Measurements from ENCODE around the gene PRKAG2.

PRKAG2 gene

DNA sequence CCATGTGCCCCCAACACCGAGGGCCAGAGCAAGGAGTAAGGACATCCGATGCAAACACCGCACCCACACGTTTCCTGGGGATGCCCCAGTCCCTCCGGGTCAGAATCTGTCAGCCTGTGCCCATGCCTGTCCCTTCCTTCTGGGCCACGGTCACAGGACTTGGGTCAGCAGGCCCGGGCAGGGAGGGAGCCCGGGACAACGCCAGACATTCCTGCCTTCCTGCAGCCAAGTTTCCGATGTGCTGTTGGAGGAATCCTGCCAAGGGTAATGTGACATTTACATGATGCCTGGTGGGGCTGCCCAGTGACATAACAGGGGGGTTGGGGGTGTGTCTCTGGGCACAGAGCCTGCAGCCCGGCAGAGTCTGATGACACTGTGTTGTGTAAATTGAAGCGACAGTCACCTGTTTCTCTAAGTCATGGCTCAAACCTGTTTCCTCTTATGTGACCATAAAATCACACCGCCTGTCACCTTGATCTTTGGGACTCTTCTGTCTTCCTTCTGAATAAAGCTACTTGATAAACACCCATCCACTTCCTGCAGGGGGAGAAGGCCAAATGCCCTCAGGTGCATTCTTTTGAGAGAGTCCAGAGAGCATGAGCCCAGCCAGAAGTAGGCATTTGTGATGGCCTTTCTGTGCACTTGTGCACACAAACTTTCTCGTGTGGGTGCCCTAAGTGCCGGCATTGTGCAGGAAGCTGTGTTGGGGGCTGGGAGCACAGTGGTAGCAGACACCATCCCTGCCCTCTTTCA is 181.9 kb downstream of the PRKAG2 start:
- H3K9ac ChIP-seq (ENCODE audit: low read length) = no peak overlapping the region
- H4K20me1 ChIP-seq (ENCODE audit: low read depth, low read length) = no peaks in the 10 kb centered on the region
- no peaks in the 10 kb centered on the region for H3K9me3 ChIP-seq (ENCODE audit: insufficient read depth, low read length)
- H3K27me3 ChIP-seq (ENCODE audit: low read length) = no peaks in the 10 kb centered on the region
- H3K27ac ChIP-seq (ENCODE audit: low read depth, low read length) = no peak overlapping the region
- no peak for TF ChIP-seq EZH2phosphoT487 (conservative IDR thresholded peaks at IDR 0.05; ENCODE audit: low read length)
- TF ChIP-seq, protein P1, sequence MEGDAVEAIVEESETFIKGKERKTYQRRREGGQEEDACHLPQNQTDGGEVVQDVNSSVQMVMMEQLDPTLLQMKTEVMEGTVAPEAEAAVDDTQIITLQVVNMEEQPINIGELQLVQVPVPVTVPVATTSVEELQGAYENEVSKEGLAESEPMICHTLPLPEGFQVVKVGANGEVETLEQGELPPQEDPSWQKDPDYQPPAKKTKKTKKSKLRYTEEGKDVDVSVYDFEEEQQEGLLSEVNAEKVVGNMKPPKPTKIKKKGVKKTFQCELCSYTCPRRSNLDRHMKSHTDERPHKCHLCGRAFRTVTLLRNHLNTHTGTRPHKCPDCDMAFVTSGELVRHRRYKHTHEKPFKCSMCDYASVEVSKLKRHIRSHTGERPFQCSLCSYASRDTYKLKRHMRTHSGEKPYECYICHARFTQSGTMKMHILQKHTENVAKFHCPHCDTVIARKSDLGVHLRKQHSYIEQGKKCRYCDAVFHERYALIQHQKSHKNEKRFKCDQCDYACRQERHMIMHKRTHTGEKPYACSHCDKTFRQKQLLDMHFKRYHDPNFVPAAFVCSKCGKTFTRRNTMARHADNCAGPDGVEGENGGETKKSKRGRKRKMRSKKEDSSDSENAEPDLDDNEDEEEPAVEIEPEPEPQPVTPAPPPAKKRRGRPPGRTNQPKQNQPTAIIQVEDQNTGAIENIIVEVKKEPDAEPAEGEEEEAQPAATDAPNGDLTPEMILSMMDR (IDR thresholded peaks at IDR 0.05; ENCODE audit: insufficient read depth, low read length, poor library complexity, severe bottlenecking) = no peak
- no peak overlapping the region for H2AFZ ChIP-seq (ENCODE audit: low read depth, low read length, severe bottlenecking)
- no peaks in the 10 kb centered on the region for H3K9me2 ChIP-seq (replicated peaks; ENCODE audit: insufficient read depth, low read length)
- no peaks in the 10 kb centered on the region for H3K79me2 ChIP-seq (ENCODE audit: insufficient read depth, low read length)
- H3F3A ChIP-seq (ENCODE audit: insufficient read depth) = no peaks in the 10 kb centered on the region
- H3K4me2 ChIP-seq (ENCODE audit: low read depth, low read length, poor library complexity, severe bottlenecking) = no peak overlapping the region
- no peak overlapping the region for H3K4me3 ChIP-seq (ENCODE audit: insufficient read depth, low read length, poor library complexity, severe bottlenecking)
- H3K36me3 ChIP-seq (ENCODE audit: low read length) = no peaks in the 10 kb centered on the region

DNA sequence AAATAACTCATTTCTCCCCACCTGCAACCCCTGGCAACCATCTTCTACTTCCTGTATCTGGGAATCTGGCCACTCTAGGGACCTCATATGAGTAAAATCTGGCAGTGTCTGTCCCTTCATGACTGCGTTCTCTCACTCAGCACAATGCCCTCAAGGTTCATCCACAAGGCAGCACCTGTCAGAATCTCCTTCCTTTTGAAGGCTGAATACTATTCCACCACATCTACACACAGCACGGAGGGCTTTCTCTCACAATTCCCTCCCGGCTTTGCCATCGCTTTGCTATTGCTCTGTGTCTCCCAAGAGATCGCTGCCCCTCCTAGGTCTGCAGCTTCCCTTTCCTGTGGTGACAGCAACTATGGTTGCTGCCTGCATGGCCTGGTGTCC is 182.5 kb downstream of the PRKAG2 start:
- Histone ChIP-seq H3K4me3 (ENCODE audit: insufficient read depth, low read length, poor library complexity, severe bottlenecking) (no peak overlapping the region), H3K27me3 (ENCODE audit: low read length) (no peaks in the 10 kb centered on the region), H3K9me2 (replicated peaks; ENCODE audit: insufficient read depth, low read length) (no peaks in the 10 kb centered on the region), H4K20me1 (ENCODE audit: low read depth, low read length) (no peaks in the 10 kb centered on the region), H3K27ac (ENCODE audit: low read depth, low read length) (no peak overlapping the region), H3K4me2 (ENCODE audit: low read depth, low read length, poor library complexity, severe bottlenecking) (no peak overlapping the region), H2AFZ (ENCODE audit: low read depth, low read length, severe bottlenecking) (no peak overlapping the region), H3K79me2 (ENCODE audit: insufficient read depth, low read length) (no peaks in the 10 kb centered on the region), H3K9me3 (ENCODE audit: insufficient read depth, low read length) (no peaks in the 10 kb centered on the region), H3K36me3 (ENCODE audit: low read length) (no peaks in the 10 kb centered on the region), H3F3A (ENCODE audit: insufficient read depth) (no peaks in the 10 kb centered on the region), H3K9ac (ENCODE audit: low read length) (no peak overlapping the region)
- no peak for TF ChIP-seq EZH2phosphoT487 (conservative IDR thresholded peaks at IDR 0.05; ENCODE audit: low read length)

DNA sequence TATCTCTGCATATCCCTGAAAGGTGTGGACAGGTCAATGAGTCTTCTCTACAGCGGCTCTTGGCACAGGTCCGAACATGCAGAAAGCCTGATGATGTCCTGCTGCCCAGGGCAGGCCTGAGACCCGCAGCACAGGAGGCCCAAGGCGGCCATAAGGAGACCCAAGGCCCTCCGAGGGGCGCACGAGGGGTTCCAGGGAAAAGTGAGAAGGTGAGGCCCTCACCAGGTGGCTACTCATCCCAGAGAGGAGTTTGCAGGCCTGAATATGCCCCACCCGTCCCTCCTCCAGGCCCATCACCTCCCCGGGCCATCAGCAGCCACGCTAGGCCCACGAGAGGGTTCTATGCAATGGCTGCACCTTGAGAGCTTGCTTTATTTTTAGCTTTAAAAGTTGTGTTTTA is 183.8 kb downstream of the PRKAG2 start:
- H4K20me1 ChIP-seq (ENCODE audit: low read depth, low read length) = no peaks in the 10 kb centered on the region
- TF ChIP-seq, protein P1 (IDR thresholded peaks at IDR 0.05; ENCODE audit: insufficient read depth, low read length, poor library complexity, severe bottlenecking) = no peak
- TF ChIP-seq EZH2phosphoT487 (conservative IDR thresholded peaks at IDR 0.05; ENCODE audit: low read length) = no peak
- no peak overlapping the region for H3K4me2 ChIP-seq (ENCODE audit: low read depth, low read length, poor library complexity, severe bottlenecking)
- no peak overlapping the region for H3K27ac ChIP-seq (ENCODE audit: low read depth, low read length)
- no peaks in the 10 kb centered on the region for H3K27me3 ChIP-seq (ENCODE audit: low read length)
- H3F3A ChIP-seq (ENCODE audit: insufficient read depth) = no peaks in the 10 kb centered on the region
- H3K9me3 ChIP-seq (ENCODE audit: insufficient read depth, low read length) = no peaks in the 10 kb centered on the region
- no peaks in the 10 kb centered on the region for H3K79me2 ChIP-seq (ENCODE audit: insufficient read depth, low read length)
- no peaks in the 10 kb centered on the region for H3K9me2 ChIP-seq (replicated peaks; ENCODE audit: insufficient read depth, low read length)
- H3K36me3 ChIP-seq (ENCODE audit: low read length) = no peaks in the 10 kb centered on the region
- no peak overlapping the region for H2AFZ ChIP-seq (ENCODE audit: low read depth, low read length, severe bottlenecking)
- H3K9ac ChIP-seq (ENCODE audit: low read length) = no peak overlapping the region
- no peak overlapping the region for H3K4me3 ChIP-seq (ENCODE audit: insufficient read depth, low read length, poor library complexity, severe bottlenecking)

DNA sequence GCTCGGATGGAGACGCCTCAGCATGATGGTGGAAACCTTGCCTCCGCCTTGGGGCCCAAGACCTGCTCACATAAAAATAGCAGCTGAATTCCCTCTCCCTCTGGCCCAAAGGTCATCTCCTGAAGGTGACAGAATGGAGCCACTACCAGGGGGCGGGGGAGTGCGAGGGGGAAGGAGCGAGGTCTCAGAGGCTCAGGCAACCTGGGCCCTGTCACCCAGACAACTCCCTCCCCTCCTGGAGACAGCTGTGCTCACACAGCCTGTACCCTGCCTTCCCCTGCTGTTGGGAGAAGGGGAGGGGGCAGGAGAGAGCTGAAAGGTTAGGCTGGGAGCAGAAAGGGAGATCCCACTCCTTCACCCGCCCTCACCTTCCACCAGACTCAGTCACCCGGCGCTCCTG is 184.2 kb downstream of the PRKAG2 start:
- Histone ChIP-seq H3K4me2 (ENCODE audit: low read depth, low read length, poor library complexity, severe bottlenecking) (no peak overlapping the region), H3K27me3 (ENCODE audit: low read length) (no peaks in the 10 kb centered on the region), H3K4me3 (ENCODE audit: insufficient read depth, low read length, poor library complexity, severe bottlenecking) (no peak overlapping the region), H3K36me3 (ENCODE audit: low read length) (no peaks in the 10 kb centered on the region), H4K20me1 (ENCODE audit: low read depth, low read length) (no peaks in the 10 kb centered on the region), H3K9me2 (replicated peaks; ENCODE audit: insufficient read depth, low read length) (no peaks in the 10 kb centered on the region), H2AFZ (ENCODE audit: low read depth, low read length, severe bottlenecking) (no peak overlapping the region), H3F3A (ENCODE audit: insufficient read depth) (no peaks in the 10 kb centered on the region), H3K79me2 (ENCODE audit: insufficient read depth, low read length) (no peaks in the 10 kb centered on the region), H3K9ac (ENCODE audit: low read length) (no peak overlapping the region), H3K27ac (ENCODE audit: low read depth, low read length) (no peak overlapping the region), H3K9me3 (ENCODE audit: insufficient read depth, low read length) (no peaks in the 10 kb centered on the region)
- TF ChIP-seq, protein P1 (IDR thresholded peaks at IDR 0.05; ENCODE audit: insufficient read depth, low read length, poor library complexity, severe bottlenecking) = no peak
- no peak for TF ChIP-seq EZH2phosphoT487 (conservative IDR thresholded peaks at IDR 0.05; ENCODE audit: low read length)
